K562 (cell line): Measurements from ENCODE around the gene MYBPH. TPM values are rescaled to one million over a fixed set of nuclear protein-coding genes. Genes with fewer than 3 reads are reported as not detected.

Experiments used
- ATAC-seq: fragments of 200-7000 bp; cut with Tn5 transposase; 3 replicates; pipeline ENCODE4 v1.9.1; 2020; ENCODE audit warnings: moderate library complexity
- BruUV-seq: library from RNA; stranded (reverse); fragments of 400-500 nt; replicated peaks from 2 replicates; lab custom pipeline; 2021; lab: Mats Ljungman, UMichigan
- CTCF ChIA-PET: fragments of 300-600 bp; formaldehyde crosslinking; extraction: SDS; loops from one replicate; lab custom pipeline; 2021; ENCODE audit warnings: low intra/inter-chr PET ratio; lab: Yijun Ruan, JAX
- POLR2A ChIA-PET: fragments of 300-600, 350-650 bp; sonication (Branson Sonifier 250); formaldehyde crosslinking; extraction: SDS; loops from one replicate; lab custom pipeline; 2021; ENCODE audit warnings: antibody characterized with exemption, inconsistent platforms; lab: Yijun Ruan, JAX
- DNase-seq, 4 experiments: peaks; one replicate each; pipeline versions ENCODE4 v3.0.0 to v3.0.0-alpha.2; 2011 to 2018; ENCODE audit warnings: low spot score in 3 of 4, mixed read lengths in 3 of 4; ENCODE audit errors: extremely low read depth in 1 of 4
- FAIRE-seq: peaks from 2 replicates; lab custom pipeline; 2011; peaks lifted over from hg19 to GRCh38; lab: Jason Lieb, UNC
- H2AFZ ChIP-seq: 2 replicates; pipeline ENCODE4 v1.6.0; 2011; ENCODE audit warnings: low read depth, low read length, control low read depth, inconsistent platforms
- H3K27ac ChIP-seq: fragments of 200-600 bp; 3 replicates; pipeline ENCODE4 v1.8.0; 2011; ENCODE audit warnings: low read depth, mild to moderate bottlenecking, control low read depth, inconsistent platforms, low read length, moderate library complexity, mixed read lengths; ENCODE audit errors: extremely low read depth
- H3K27me3 ChIP-seq, 2 experiments: fragments of 300-600 bp in 1 of 2; 2 replicates in 1 of 2; 3 replicates in 1 of 2; pipeline versions ENCODE4 v1.6.0 to v1.8.0; 2011; ENCODE audit warnings: inconsistent platforms in 2 of 2, low read length in 2 of 2, mild to moderate bottlenecking in 1 of 2, mixed read lengths in 1 of 2, moderate library complexity in 1 of 2; ENCODE audit not compliant: control insufficient read depth in 2 of 2, insufficient read depth in 2 of 2
- H3K36me3 ChIP-seq: fragments of 300-600 bp; 3 replicates; pipeline ENCODE4 v1.8.0; 2011; ENCODE audit warnings: mild to moderate bottlenecking, low read length, inconsistent platforms; ENCODE audit not compliant: control insufficient read depth, insufficient read depth
- H3K4me1 ChIP-seq, 2 experiments: fragments of 200-600 bp in 1 of 2; replicated peaks in 1 of 2; 2 replicates in 1 of 2; 3 replicates in 1 of 2; pipeline versions ENCODE4 v1.5.1 to v1.8.0; 2011; ENCODE audit warnings: inconsistent platforms in 2 of 2, low read length in 2 of 2, mild to moderate bottlenecking in 1 of 2, mixed read lengths in 1 of 2, moderate library complexity in 1 of 2; ENCODE audit not compliant: control insufficient read depth in 2 of 2, insufficient read depth in 2 of 2
- H3K4me2 ChIP-seq: 2 replicates; pipeline ENCODE4 v1.6.1; 2011; ENCODE audit warnings: low read length, control low read depth, inconsistent platforms, mixed read lengths; ENCODE audit not compliant: insufficient read depth
- H3K4me3 ChIP-seq: fragments of 200-600 bp; sonication (generic), shearing (Covaris generic); 2 replicates; pipeline ENCODE4 v1.5.1; 2016; ENCODE audit warnings: control low read depth, inconsistent platforms
- H3K79me2 ChIP-seq: fragments of 200-600 bp; 3 replicates; pipeline ENCODE4 v1.8.0; 2011; ENCODE audit warnings: low read length, inconsistent platforms; ENCODE audit not compliant: control insufficient read depth, insufficient read depth
- H3K9ac ChIP-seq, 2 experiments: 2 replicates each; pipeline versions ENCODE4 v1.6.0 to v1.6.1; 2011; ENCODE audit warnings: low read depth in 2 of 2, low read length in 2 of 2, control low read depth in 1 of 2, inconsistent platforms in 1 of 2, mild to moderate bottlenecking in 1 of 2, mixed read lengths in 1 of 2; ENCODE audit not compliant: insufficient read depth in 1 of 2
- H3K9me1 ChIP-seq: one replicate; pipeline ENCODE4 v1.6.0; 2011; ENCODE audit warnings: inconsistent platforms, mild to moderate bottlenecking, low read length, moderate library complexity; ENCODE audit not compliant: control insufficient read depth, insufficient read depth
- H3K9me3 ChIP-seq: replicated peaks from 2 replicates; pipeline ENCODE4 v1.5.1; 2011; ENCODE audit warnings: low read depth, low read length, inconsistent platforms; ENCODE audit not compliant: control insufficient read depth, insufficient read depth
- H4K20me1 ChIP-seq: replicated peaks from 2 replicates; pipeline ENCODE4 v1.6.1; 2011; ENCODE audit warnings: low read length, inconsistent platforms, mixed read lengths; ENCODE audit not compliant: control insufficient read depth, insufficient read depth
- BMI1 ChIP-seq: fragments of 150-350 bp; IDR thresholded peaks from 2 replicates; pipeline ENCODE4 v1.6.1; 2014; ENCODE audit warnings: low read length
- CC2D1A ChIP-seq: fragments of 450-650 bp; IDR thresholded peaks from 2 replicates; pipeline ENCODE4 v1.6.1; 2017; ENCODE audit warnings: mild to moderate bottlenecking
- CHD4 ChIP-seq: fragments of 200-600 bp; sonication (generic); IDR thresholded peaks from 3 replicates; pipeline ENCODE4 v1.6.1; 2012; ENCODE audit warnings: low read depth, mild to moderate bottlenecking, mixed read lengths, low read length, inconsistent platforms; ENCODE audit not compliant: insufficient read depth, insufficient replicate concordance, poor library complexity, severe bottlenecking
- EGR1 ChIP-seq: fragments of 450-650 bp; conservative IDR thresholded peaks from 2 replicates; pipeline ENCODE4 v1.6.1; 2017; ENCODE audit warnings: mild to moderate bottlenecking
- HNRNPUL1 ChIP-seq: fragments of 200-400 bp; formaldehyde crosslinking; IDR thresholded peaks from 2 replicates; pipeline ENCODE4 v1.6.1; 2017; ENCODE audit warnings: low read length
- LEF1 ChIP-seq: fragments of 450-650 bp; IDR thresholded peaks from 2 replicates; pipeline ENCODE4 v1.6.1; 2016; ENCODE audit warnings: mild to moderate bottlenecking
- MAFF ChIP-seq: IDR thresholded peaks from 2 replicates; pipeline ENCODE4 v1.6.1; 2012; ENCODE audit warnings: low read length, improper control_type of control experiment
- NCOA6 ChIP-seq: fragments of 450-650 bp; IDR thresholded peaks from 2 replicates; pipeline ENCODE4 v1.6.1; 2017; ENCODE audit warnings: mild to moderate bottlenecking
- RBM17 ChIP-seq: fragments of 200-400 bp; formaldehyde crosslinking; IDR thresholded peaks from 2 replicates; pipeline ENCODE4 v1.6.1; 2017; ENCODE audit warnings: low read depth, mild to moderate bottlenecking, low read length, borderline replicate concordance
- SIN3B ChIP-seq: fragments of 450-650 bp; IDR thresholded peaks from 2 replicates; pipeline ENCODE4 v1.6.1; 2017; ENCODE audit warnings: low read depth, mild to moderate bottlenecking, moderate library complexity
- SMARCA5 ChIP-seq: fragments of 450-650 bp; IDR thresholded peaks from 2 replicates; pipeline ENCODE4 v1.6.1; 2016
- TAF1 ChIP-seq: IDR thresholded peaks from 2 replicates; pipeline ENCODE4 v1.6.1; 2011; ENCODE audit warnings: mild to moderate bottlenecking, low read length, moderate library complexity; ENCODE audit not compliant: insufficient read depth, control insufficient read depth, severe bottlenecking; ENCODE audit errors: extremely low read depth
- ZKSCAN8 ChIP-seq: fragments of 200-800 bp; sonication (Bioruptor generic); IDR thresholded peaks from 2 replicates; pipeline ENCODE4 v1.6.1; 2016; ENCODE audit warnings: missing genetic modification characterization, missing compliant biosample characterization
- ZNF239 ChIP-seq: fragments of 250-450 bp; sonication (Bioruptor Pico); IDR thresholded peaks from 2 replicates; pipeline ENCODE4 v1.4.0; 2020; ENCODE audit warnings: mild to moderate bottlenecking
- ZNF282 ChIP-seq: sonication (generic); formaldehyde crosslinking; IDR thresholded peaks from 2 replicates; pipeline ENCODE4 v1.8.1; 2023; ENCODE audit warnings: missing genetic modification reagents
- ZNF3 ChIP-seq: fragments of 250-450 bp; sonication (Bioruptor Pico); IDR thresholded peaks from 2 replicates; pipeline ENCODE4 v1.5.0; 2021; ENCODE audit warnings: mild to moderate bottlenecking, moderate library complexity
- ZNF408 ChIP-seq: fragments of 250-450 bp; sonication (Bioruptor Pico); IDR thresholded peaks from 2 replicates; pipeline ENCODE4 v1.4.0; 2020; ENCODE audit warnings: low read depth, mild to moderate bottlenecking, moderate library complexity
- WGBS: fragments of 100-300 bp; shearing (Covaris generic); methylation state at CpG from one replicate; pipeline ENCODE4 v1.1.6; 2016; ENCODE audit warnings: low coverage, mixed read lengths; ENCODE audit not compliant: insufficient coverage; ENCODE audit errors: missing lambda C conversion rate; 5-methylcytosine and 5-hydroxymethylcytosine counted together
- in situ Hi-C: fragments of 300-500 bp; cut with MboI; formaldehyde crosslinking; loops from 4 replicates; pipeline ENCODE4 v1.15.0; 2018; ENCODE audit warnings: inconsistent platforms, mixed read lengths
- intact Hi-C: fragments of 100-400 bp; cut with micrococcal nuclease; formaldehyde crosslinking; loops from 2 replicates; pipeline ENCODE4 v1.14.2; 2022
- polyA plus RNA-seq, 8 experiments: library from polyadenylated mRNA; depleted of rRNA in 4 of 8; stranded (reverse) in 5 of 8; unstranded in 3 of 8; fragments of >200 nt; fragmentation: Nextera tagmentation in 2 of 8; fragmentation: Illumina TruSeq in 1 of 8; extraction: Ambion mirVana in 2 of 8; extraction: Trizol in 1 of 8; gene quantifications; 2 replicates each; pipeline versions ENCODE4 v1.2.1 to v1.2.3, GENCODE V29; 2011 to 2014; ENCODE audit warnings: inconsistent platforms in 1 of 8, missing spikeins in 1 of 8
- total RNA-seq, 7 experiments: library from RNA; depleted of rRNA in 6 of 7; stranded (reverse); fragments of >200 nt in 6 of 7; fragmentation: Illumina TruSeq in 2 of 7; extraction: Trizol in 2 of 7; gene quantifications; 2 replicates each; pipeline versions ENCODE4 v1.2.1 to v1.2.3, GENCODE V29; 2011 to 2021; ENCODE audit warnings: low replicate concordance in 1 of 7
- TF ChIP-seq, protein P1 (sequence below): fragments of 200-800 bp; sonication (Bioruptor generic); IDR thresholded peaks from 2 replicates; pipeline ENCODE4 v1.6.1; 2017; ENCODE audit warnings: missing genetic modification characterization, missing compliant biosample characterization
- TF ChIP-seq, protein P2 (sequence below): fragments of 450-650 bp; IDR thresholded peaks from 2 replicates; pipeline ENCODE4 v1.6.1; 2017; ENCODE audit warnings: antibody characterized with exemption

Gene MYBPH
- total and polyA plus RNA-seq, 9 of the 15 experiments (the other 6 are each of a cell fraction or from before 2014, with no cell fraction given) = 0.13 TPM; not detected in 8

- TF ChIP-seq ZNF3 (CRISPR knock-in tag) = no peak
- TF ChIP-seq, protein P1, sequence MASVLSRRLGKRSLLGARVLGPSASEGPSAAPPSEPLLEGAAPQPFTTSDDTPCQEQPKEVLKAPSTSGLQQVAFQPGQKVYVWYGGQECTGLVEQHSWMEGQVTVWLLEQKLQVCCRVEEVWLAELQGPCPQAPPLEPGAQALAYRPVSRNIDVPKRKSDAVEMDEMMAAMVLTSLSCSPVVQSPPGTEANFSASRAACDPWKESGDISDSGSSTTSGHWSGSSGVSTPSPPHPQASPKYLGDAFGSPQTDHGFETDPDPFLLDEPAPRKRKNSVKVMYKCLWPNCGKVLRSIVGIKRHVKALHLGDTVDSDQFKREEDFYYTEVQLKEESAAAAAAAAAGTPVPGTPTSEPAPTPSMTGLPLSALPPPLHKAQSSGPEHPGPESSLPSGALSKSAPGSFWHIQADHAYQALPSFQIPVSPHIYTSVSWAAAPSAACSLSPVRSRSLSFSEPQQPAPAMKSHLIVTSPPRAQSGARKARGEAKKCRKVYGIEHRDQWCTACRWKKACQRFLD (CRISPR knock-in tag) = no peak
- no peak for TF ChIP-seq BMI1
- TF ChIP-seq, protein P2, sequence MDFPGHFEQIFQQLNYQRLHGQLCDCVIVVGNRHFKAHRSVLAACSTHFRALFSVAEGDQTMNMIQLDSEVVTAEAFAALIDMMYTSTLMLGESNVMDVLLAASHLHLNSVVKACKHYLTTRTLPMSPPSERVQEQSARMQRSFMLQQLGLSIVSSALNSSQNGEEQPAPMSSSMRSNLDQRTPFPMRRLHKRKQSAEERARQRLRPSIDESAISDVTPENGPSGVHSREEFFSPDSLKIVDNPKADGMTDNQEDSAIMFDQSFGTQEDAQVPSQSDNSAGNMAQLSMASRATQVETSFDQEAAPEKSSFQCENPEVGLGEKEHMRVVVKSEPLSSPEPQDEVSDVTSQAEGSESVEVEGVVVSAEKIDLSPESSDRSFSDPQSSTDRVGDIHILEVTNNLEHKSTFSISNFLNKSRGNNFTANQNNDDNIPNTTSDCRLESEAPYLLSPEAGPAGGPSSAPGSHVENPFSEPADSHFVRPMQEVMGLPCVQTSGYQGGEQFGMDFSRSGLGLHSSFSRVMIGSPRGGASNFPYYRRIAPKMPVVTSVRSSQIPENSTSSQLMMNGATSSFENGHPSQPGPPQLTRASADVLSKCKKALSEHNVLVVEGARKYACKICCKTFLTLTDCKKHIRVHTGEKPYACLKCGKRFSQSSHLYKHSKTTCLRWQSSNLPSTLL = no peak
- no peak for TF ChIP-seq CHD4
- no peak for TF ChIP-seq CC2D1A
- no peak for TF ChIP-seq RBM17
- TF ChIP-seq ZNF282 (CRISPR knock-in tag) = no peak
Measured at GRCh38 chr1:203214871-203215270, 39.2 kb upstream of the MYBPH start (continued).

DNA sequence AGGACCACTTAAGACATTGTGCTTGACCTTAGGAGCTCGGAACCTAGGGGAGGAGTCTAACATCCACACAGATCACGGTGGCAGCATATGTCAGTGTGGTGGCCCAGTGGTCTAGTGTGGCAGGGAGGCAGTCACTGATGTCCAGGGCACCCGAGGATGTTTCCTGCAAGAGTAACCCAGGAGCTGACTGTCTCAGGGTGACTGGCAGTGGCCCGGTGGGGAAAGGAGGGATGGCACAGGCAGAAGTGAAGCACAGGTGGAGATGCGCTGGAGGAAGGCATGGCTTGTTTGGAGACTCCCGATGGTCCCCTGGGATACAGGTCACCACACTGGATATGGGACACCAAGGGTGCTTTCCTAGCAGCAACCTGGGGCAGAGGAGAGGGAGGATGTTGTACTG, 37.5 kb upstream of the MYBPH start:
- Histone ChIP-seq H3K4me1 (no peaks in the 10 kb centered on the region), H3K4me3 (no peak overlapping the region), H3K9ac (no peak overlapping the region), H3K9me1 (no peaks in the 10 kb centered on the region), H3K4me2 (no peak overlapping the region), H3K9me3 (no peaks in the 10 kb centered on the region), H2AFZ (no peak overlapping the region), H3K27ac (no peak overlapping the region), H3K79me2 (no peaks in the 10 kb centered on the region), H3K36me3 (no peaks in the 10 kb centered on the region), H3K27me3 (peaks cover 16 to 49% of the 10 kb centered on the region in 2 experiments), H4K20me1 (peaks cover 14% of the 10 kb centered on the region)
- ATAC-seq = no peak
- WGBS = 0% methylated on average over 4 of the region's 6 CpGs
- in situ Hi-C loops (no loop called here), intact Hi-C loops (no loop called here)
- CTCF ChIA-PET = no interaction called here
- DNase-seq = no peak
- BruUV-seq = no TSS peak
- POLR2A ChIA-PET = no interaction called here
- TF ChIP-seq HNRNPUL1 (no peak), SMARCA5 (no peak), TAF1 (no peak), EGR1 (no peak), ZNF239 (CRISPR knock-in tag) (no peak), ZNF408 (CRISPR knock-in tag) (no peak), SIN3B (no peak), MAFF (no peak), NCOA6 (no peak), LEF1 (no peak), ZKSCAN8 (CRISPR knock-in tag) (no peak)
- FAIRE-seq = no peak
